Measurements from ENCODE around the gene FRMD8. TPM values are rescaled to one million over a fixed set of nuclear protein-coding genes. Genes with fewer than 3 reads are reported as not detected.

The FRMD8 gene
- total RNA-seq, 6 experiments from 2014 or later = 7.7 to 17.1 (median 14.3) TPM

DNA sequence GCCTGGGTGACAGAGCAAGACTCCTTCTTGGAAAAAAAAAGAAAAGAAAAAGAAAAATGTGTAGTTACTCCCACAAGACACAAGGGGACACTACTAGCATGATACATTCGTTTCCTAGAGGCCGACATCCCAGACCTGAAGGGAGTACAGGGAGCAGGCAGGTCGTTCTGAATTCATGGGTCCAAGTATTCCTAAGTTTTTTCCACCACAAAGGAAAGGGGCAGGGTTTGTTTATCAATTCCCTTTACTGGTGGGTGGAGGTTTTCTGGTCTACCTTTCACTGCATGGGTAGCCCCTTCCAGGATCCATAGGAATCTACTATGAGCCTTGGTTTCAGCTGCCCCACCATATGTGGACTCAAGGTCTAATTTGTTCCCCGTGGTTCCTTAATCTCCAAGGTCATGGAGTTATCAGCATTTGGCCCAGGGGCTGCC, 20.1 kb upstream of the FRMD8 start:
- ATAC-seq (peak; percentile 75 to 91 (median 86)), DNase-seq (no peak)
- intact Hi-C loops (cut with DNase I) = loop anchor here (5.0 to 10.0 kb wide), 2 partner anchors 48 to 146 kb away; no protein-coding TSS in a partner anchor
- H3K36me3 ChIP-seq = no peaks in the 10 kb centered on the region
- 0% methylated on average over 4 of the region's 4 CpGs for WGBS (ENCODE audit: insufficient coverage, low coverage, low lambda C conversion rate, missing lambda C conversion rate)
- H3K4me3 ChIP-seq = no peak overlapping the region
- no peaks in the 10 kb centered on the region for H3K27me3 ChIP-seq
- peaks cover 0 to 7% (median 3%) of the 10 kb centered on the region in 4 donors for H3K4me1 ChIP-seq
- TF ChIP-seq POLR2A (IDR thresholded peaks at IDR 0.05) = no peak
- TF ChIP-seq, protein P1, sequence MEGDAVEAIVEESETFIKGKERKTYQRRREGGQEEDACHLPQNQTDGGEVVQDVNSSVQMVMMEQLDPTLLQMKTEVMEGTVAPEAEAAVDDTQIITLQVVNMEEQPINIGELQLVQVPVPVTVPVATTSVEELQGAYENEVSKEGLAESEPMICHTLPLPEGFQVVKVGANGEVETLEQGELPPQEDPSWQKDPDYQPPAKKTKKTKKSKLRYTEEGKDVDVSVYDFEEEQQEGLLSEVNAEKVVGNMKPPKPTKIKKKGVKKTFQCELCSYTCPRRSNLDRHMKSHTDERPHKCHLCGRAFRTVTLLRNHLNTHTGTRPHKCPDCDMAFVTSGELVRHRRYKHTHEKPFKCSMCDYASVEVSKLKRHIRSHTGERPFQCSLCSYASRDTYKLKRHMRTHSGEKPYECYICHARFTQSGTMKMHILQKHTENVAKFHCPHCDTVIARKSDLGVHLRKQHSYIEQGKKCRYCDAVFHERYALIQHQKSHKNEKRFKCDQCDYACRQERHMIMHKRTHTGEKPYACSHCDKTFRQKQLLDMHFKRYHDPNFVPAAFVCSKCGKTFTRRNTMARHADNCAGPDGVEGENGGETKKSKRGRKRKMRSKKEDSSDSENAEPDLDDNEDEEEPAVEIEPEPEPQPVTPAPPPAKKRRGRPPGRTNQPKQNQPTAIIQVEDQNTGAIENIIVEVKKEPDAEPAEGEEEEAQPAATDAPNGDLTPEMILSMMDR (IDR thresholded peaks at IDR 0.05) = peak; percentile 68 to 88 (median 77)
- H3K9me3 ChIP-seq = no peaks in the 10 kb centered on the region
- H3K27ac ChIP-seq = no peak overlapping the region

GRCh38 chr11:65370659-65371049, 15.8 kb upstream of the FRMD8 start:
- DNase-seq = no peak
- TF ChIP-seq, protein P1 (IDR thresholded peaks at IDR 0.05) = no peak
- TF ChIP-seq POLR2A (IDR thresholded peaks at IDR 0.05) = no peak
- WGBS (ENCODE audit: insufficient coverage, low coverage, low lambda C conversion rate, missing lambda C conversion rate) = 88% methylated on average over 3 of the region's 6 CpGs
- H3K4me1 ChIP-seq = peaks cover 0 to 7% (median 3%) of the 10 kb centered on the region in 4 donors
- no peaks in the 10 kb centered on the region for H3K9me3 ChIP-seq
- intact Hi-C loops (cut with DNase I) = no loop called here
- H3K27ac ChIP-seq = peak overlapping the region; percentile 35 to 72 (median 64)
- H3K36me3 ChIP-seq = no peaks in the 10 kb centered on the region
- H3K4me3 ChIP-seq = no peak overlapping the region
- ATAC-seq = peak in 2 of 4 donors; percentile 6 to 14
- H3K27me3 ChIP-seq = no peaks in the 10 kb centered on the region

- intact Hi-C loops (cut with DNase I) = no loop called here
- no peak for DNase-seq
- no peaks in the 10 kb centered on the region for H3K9me3 ChIP-seq
- ATAC-seq = no peak
- 85% methylated on average over 4 of the region's 14 CpGs for WGBS (ENCODE audit: insufficient coverage, low coverage, low lambda C conversion rate, missing lambda C conversion rate)
- H3K36me3 ChIP-seq = no peaks in the 10 kb centered on the region
- no peak overlapping the region for H3K27ac ChIP-seq
- H3K4me1 ChIP-seq = peaks cover 0 to 5% (median 0%) of the 10 kb centered on the region in 4 donors
- TF ChIP-seq, protein P1 (IDR thresholded peaks at IDR 0.05) = no peak
- TF ChIP-seq POLR2A (IDR thresholded peaks at IDR 0.05) = no peak
- no peaks in the 10 kb centered on the region for H3K27me3 ChIP-seq
- no peak overlapping the region for H3K4me3 ChIP-seq
Observed at GRCh38 chr11:65373839-65374580, 12.4 kb upstream of the FRMD8 start.

DNA sequence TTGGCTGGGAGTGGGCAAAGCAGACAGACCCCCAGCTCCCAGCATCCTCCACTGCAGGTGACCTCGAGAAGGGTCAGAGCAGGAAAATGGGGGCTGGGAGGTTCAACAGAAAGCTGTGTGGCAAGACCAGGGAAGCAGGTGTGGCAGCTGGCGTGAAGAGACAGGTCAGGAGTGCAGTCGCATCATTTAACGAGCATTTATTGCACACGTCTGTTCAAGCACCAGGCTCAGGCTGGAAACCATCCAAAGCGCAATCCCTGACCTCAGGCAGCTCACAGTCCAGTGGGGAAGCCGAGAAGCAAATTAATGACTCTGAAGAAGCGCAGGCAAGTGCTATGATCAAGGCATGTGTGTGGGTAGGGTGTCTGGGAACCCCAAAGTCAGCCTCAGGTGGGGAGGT, 11.4 kb upstream of the FRMD8 start:
- no peaks in the 10 kb centered on the region for H3K27me3 ChIP-seq
- H3K4me1 ChIP-seq = peaks cover 0 to 5% (median 0%) of the 10 kb centered on the region in 4 donors
- 62% methylated on average over 5 of the region's 8 CpGs for WGBS (ENCODE audit: insufficient coverage, low coverage, low lambda C conversion rate, missing lambda C conversion rate)
- no peak overlapping the region for H3K27ac ChIP-seq
- TF ChIP-seq POLR2A (IDR thresholded peaks at IDR 0.05) = no peak
- TF ChIP-seq, protein P1 (IDR thresholded peaks at IDR 0.05) = no peak
- DNase-seq = no peak
- no peaks in the 10 kb centered on the region for H3K36me3 ChIP-seq
- intact Hi-C loops (cut with DNase I) = no loop called here
- no peaks in the 10 kb centered on the region for H3K9me3 ChIP-seq
- no peak overlapping the region for H3K4me3 ChIP-seq
- no peak for ATAC-seq
